ENCODE measurements around the gene RGS12. TPM values are rescaled to one million over a fixed set of nuclear protein-coding genes. Genes with fewer than 3 reads are reported as not detected.
A peak's percentile ranks its signal among the peaks of the same experiment; 100 is the strongest.

The RGS12 gene
- total and polyA plus RNA-seq, 2 of the 13 experiments (the other 11 are each of a cell fraction or from before 2014, with no cell fraction given) = 21.0 to 27.7 TPM

DNA sequence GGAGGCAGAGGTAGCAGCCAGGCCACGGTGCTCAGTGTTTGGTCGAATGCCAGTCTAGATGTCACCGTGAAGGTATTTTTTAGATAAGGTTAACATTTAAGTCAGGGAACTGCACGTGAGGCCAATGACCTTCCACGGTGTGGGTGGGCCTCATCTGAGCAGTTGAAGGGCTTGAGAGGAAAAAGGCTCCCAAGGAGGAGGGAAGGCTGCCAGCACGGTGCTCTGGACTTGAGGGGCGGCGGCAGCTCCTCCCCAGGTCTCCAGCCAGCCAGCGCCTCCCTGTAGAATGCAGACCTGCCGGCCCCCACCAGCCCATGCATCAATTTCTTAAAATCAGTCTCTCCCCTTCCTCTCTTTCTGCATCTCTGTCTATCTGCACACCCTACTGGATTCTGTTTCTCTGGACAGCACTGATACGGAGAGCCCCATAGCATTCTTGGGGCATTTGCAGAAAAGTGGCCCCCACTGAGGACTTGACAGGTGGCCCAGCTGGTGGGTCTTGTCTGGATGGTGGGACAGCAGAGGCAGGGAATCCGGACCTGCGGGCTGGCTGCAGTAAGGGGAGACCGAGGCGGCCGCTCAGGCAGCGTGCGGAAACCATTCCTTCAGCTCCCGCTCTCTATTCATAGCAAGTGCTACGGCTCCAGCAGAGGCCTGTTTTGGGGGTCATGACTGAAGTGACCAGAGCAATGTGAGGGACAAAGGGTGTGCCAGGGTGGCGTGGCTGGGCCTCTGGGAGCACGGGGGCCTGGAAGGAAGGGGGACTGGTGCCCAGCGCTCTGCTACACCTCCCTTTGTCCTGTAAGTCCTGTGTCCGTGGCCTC is 7.9 kb upstream of the RGS12 start:
- Histone ChIP-seq H2AFZ (ENCODE audit: low read length) (no peak overlapping the region), H3K9me3 (ENCODE audit: low read length) (no peaks in the 10 kb centered on the region), H3K27me3 (ENCODE audit: control insufficient read depth in 1 of 2, insufficient read depth in 2 of 2, low read length in 2 of 2) (peaks cover 1 to 17% of the 10 kb centered on the region in 2 experiments; a peak in 2 of 5 replicates), H3K79me2 (ENCODE audit: insufficient read depth, low read length) (peaks cover 13% of the 10 kb centered on the region), H3K4me3 (replicated peaks in 1 of 3; ENCODE audit: insufficient read depth in 1 of 3, low read depth in 2 of 3, low read length in 3 of 3) (peak overlapping the region in 2 of 3 experiments; percentile 59 to 89; a peak in 3 of 6 replicates), H3K9ac (ENCODE audit: insufficient read depth, low read depth, low read length) (peak overlapping the region; percentile 71), H3K36me3 (replicated peaks in 1 of 2; ENCODE audit: control insufficient read depth in 1 of 2, insufficient read depth in 2 of 2, low read length in 2 of 2) (no peaks in the 10 kb centered on the region), H3K4me2 (ENCODE audit: low read depth, low read length) (peak overlapping the region; percentile 95), H4K20me1 (ENCODE audit: insufficient read depth, low read length) (no peaks in the 10 kb centered on the region), H3K4me1 (ENCODE audit: insufficient read depth, low read length) (peaks cover 64% of the 10 kb centered on the region), H3K27ac (ENCODE audit: extremely low read length, insufficient read depth, low read length) (peak overlapping the region; percentile 69)
- in situ Hi-C loops (cut with HindIII; ENCODE audit: extremely low pct_ligation_motif_present, low pct_unique_long_range_greater_than_20kb) = no loop called here
- no peak; the same call in 1 of the 3 replicates for ATAC-seq
- FAIRE-seq = no peak
- POLR2A ChIA-PET = interaction anchor here (1.2 kb wide), 1 partner anchor 15 kb away, joined by 3 read pairs; no protein-coding TSS in a partner anchor
- intact Hi-C loops (cut with micrococcal nuclease; ENCODE audit: unreplicated experiment) = no loop called here
- WGBS (ENCODE audit: low lambda C conversion rate) = 74% methylated on average over 19 of the region's 24 CpGs
- no peak for DNase-seq (ENCODE audit: low spot score)
- BruUV-seq (replicated peaks) = no TSS peak
- CTCF ChIA-PET (ENCODE audit: low intra/inter-chr PET ratio, low total read pairs) = no interaction called here
- TF ChIP-seq BRCA1 (CRISPR knock-in tag; IDR thresholded peaks at IDR 0.05) (0 out of 2 replicates have a peak, but pooled peaks have one; percentile 28), ZNF280D (CRISPR knock-in tag; IDR thresholded peaks at IDR 0.05) (no peak), NFRKB (IDR thresholded peaks at IDR 0.05) (no peak), ZNF136 (CRISPR knock-in tag; IDR thresholded peaks at IDR 0.05; ENCODE audit: low read depth) (peak; percentile 56; the same call in 1 of the 2 replicates), BRD4 (CRISPR knock-in tag; IDR thresholded peaks at IDR 0.05) (peak; percentile 46; the same call in 1 of the 2 replicates), SCMH1 (CRISPR knock-in tag; IDR thresholded peaks at IDR 0.05; ENCODE audit: borderline replicate concordance) (no peak), ZNF20 (CRISPR knock-in tag; IDR thresholded peaks at IDR 0.05) (no peak), SMYD3 (CRISPR knock-in tag; IDR thresholded peaks at IDR 0.05) (no peak), HOXA3 (CRISPR knock-in tag; IDR thresholded peaks at IDR 0.05) (no peak), ZNF501 (CRISPR knock-in tag; IDR thresholded peaks at IDR 0.05) (peak; percentile 2; the same call in 1 of the 2 replicates), ZNF121 (CRISPR knock-in tag; IDR thresholded peaks at IDR 0.05) (no peak), BHLHE40 (IDR thresholded peaks at IDR 0.05; ENCODE audit: low read length) (0 out of 2 replicates have a peak, but pooled peaks have one; percentile 41), ARNT2 (CRISPR knock-in tag; IDR thresholded peaks at IDR 0.05; ENCODE audit: low read depth) (peak; percentile 41; the same call in 1 of the 2 replicates), MIXL1 (CRISPR knock-in tag; IDR thresholded peaks at IDR 0.05) (no peak), ZNF704 (CRISPR knock-in tag; IDR thresholded peaks at IDR 0.05; ENCODE audit: borderline replicate concordance) (no peak)
- TF ChIP-seq, protein P1, sequence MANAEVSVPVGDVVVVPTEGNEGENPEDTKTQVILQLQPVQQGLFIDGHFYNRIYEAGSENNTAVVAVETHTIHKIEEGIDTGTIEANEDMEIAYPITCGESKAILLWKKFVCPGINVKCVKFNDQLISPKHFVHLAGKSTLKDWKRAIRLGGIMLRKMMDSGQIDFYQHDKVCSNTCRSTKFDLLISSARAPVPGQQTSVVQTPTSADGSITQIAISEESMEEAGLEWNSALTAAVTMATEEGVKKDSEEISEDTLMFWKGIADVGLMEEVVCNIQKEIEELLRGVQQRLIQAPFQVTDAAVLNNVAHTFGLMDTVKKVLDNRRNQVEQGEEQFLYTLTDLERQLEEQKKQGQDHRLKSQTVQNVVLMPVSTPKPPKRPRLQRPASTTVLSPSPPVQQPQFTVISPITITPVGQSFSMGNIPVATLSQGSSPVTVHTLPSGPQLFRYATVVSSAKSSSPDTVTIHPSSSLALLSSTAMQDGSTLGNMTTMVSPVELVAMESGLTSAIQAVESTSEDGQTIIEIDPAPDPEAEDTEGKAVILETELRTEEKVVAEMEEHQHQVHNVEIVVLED (CRISPR knock-in tag; IDR thresholded peaks at IDR 0.05; ENCODE audit: borderline replicate concordance) = no peak; the same call in 1 of the 2 replicates
- TF ChIP-seq, protein P2, sequence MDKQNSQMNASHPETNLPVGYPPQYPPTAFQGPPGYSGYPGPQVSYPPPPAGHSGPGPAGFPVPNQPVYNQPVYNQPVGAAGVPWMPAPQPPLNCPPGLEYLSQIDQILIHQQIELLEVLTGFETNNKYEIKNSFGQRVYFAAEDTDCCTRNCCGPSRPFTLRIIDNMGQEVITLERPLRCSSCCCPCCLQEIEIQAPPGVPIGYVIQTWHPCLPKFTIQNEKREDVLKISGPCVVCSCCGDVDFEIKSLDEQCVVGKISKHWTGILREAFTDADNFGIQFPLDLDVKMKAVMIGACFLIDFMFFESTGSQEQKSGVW (CRISPR knock-in tag; IDR thresholded peaks at IDR 0.05; ENCODE audit: borderline replicate concordance) = no peak

All from HepG2 (cell line).